Measurements from ENCODE around the gene ZNF613. TPM values are rescaled to one million over a fixed set of nuclear protein-coding genes. Genes with fewer than 3 reads are reported as not detected.
"Not testable (repeated sequence)": the region's sequence is repeated elsewhere in the genome, so short reads cannot be mapped to it uniquely, and the experiment has no call there.

The ZNF613 gene
- total RNA-seq, 2 experiments from 2014 or later, result 4.3 to 4.5 TPM

DNA sequence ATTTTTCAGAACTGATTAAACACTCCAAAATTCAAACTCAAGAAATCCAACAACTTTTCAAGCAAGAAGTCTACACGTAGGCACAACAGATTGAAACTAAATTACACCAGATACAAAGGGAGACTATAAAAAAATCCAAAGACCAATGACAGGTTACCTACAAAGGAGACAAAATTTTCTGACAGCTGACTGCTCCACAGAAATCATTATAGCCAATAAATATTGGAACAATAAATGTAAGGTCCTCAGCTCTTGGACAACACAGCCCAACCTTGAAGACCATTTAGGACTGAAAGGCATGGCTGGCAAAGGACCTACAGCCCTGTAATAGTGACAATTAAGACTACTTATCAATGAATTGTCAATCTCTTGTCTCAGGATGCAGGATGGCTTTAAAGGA, 43.4 kb downstream of the ZNF613 start:
- Mint-ChIP-seq H3K27me3 (no peaks in the 10 kb centered on the region), H3K4me1 (no peaks in the 10 kb centered on the region), H3K27ac (no peak overlapping the region), H3K9me3 (peaks cover 56% of the 10 kb centered on the region), H3K4me3 (no peak overlapping the region), H3K36me3 (peaks cover 93% of the 10 kb centered on the region)
- no peak for DNase-seq

DNA sequence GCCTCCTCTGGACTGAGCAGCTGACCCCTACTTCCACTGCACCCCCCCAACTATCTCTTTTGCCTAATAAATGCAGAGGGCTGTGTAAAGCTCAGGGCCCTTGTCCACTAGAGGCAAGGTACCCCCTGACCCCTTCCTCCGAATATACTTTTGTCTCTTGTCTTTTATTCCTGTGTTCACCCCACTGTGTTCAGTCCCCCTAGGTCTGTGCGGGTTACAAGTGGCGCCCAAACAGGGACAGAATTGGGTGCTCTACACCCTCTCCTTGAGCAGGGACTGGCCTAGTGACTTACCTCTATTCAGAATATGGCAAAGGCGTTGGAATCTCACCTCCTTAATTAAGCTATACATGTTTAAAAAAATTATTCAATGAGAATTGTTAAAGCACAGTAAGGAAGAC, 44.4 kb downstream of the ZNF613 start:
- Mint-ChIP-seq H3K27me3 (no peaks in the 10 kb centered on the region), H3K36me3 (peaks cover 91% of the 10 kb centered on the region), H3K27ac (no peak overlapping the region), H3K4me1 (no peaks in the 10 kb centered on the region), H3K4me3 (no peak overlapping the region), H3K9me3 (peaks cover 59% of the 10 kb centered on the region)
- peak; percentile 12 for DNase-seq

DNA sequence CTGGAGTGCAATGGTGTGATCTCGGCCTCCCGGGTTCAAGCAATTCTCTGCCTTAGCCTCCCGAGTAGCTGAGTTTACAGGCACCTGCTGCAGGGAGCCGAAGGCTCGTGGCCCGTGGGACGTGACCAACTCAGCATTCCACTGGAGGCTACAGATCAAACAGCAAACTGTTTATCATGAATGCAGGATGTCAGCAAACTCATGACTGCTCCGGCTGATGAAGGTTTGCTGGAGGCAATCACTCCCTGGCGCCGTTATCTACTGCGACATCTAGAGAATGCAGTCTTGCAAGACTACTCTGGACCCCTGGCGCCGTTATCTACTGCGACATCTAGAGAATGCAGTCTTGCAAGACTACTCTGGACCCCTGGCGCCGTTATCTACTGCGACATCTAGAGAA, 48.5 kb downstream of the ZNF613 start:
- not testable (repeated sequence) for H3K27me3 Mint-ChIP-seq, H3K4me1 Mint-ChIP-seq, H3K27ac Mint-ChIP-seq, H3K4me3 Mint-ChIP-seq, DNase-seq
- Mint-ChIP-seq H3K36me3 (peaks cover 96% of the 10 kb centered on the region), H3K9me3 (peaks cover 71% of the 10 kb centered on the region)

DNA sequence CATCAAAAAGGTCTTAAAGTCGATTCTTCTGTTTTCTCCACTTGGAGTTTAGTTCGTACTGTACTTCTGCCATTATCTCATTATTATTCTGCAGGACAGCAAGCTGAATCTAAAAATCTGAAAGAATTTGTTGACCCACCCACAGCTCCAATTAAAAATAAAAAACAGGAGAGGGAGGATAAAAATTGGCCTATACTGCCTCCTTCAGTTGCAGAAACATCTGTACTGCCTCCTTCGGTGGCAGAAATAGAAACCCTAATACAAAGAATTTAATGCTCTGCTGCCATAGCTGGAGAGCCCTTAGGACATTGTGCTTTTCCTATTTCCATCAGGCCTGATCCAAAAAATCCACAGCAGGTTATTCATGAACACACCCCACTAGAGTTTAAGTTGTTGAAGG, 49.6 kb downstream of the ZNF613 start:
- no peaks in the 10 kb centered on the region for H3K4me1 Mint-ChIP-seq
- peaks cover 95% of the 10 kb centered on the region for H3K36me3 Mint-ChIP-seq
- peaks cover 68% of the 10 kb centered on the region for H3K9me3 Mint-ChIP-seq
- no peaks in the 10 kb centered on the region for H3K27me3 Mint-ChIP-seq
- H3K27ac Mint-ChIP-seq, result no peak overlapping the region
- no peak overlapping the region for H3K4me3 Mint-ChIP-seq
- no peak for DNase-seq

DNA sequence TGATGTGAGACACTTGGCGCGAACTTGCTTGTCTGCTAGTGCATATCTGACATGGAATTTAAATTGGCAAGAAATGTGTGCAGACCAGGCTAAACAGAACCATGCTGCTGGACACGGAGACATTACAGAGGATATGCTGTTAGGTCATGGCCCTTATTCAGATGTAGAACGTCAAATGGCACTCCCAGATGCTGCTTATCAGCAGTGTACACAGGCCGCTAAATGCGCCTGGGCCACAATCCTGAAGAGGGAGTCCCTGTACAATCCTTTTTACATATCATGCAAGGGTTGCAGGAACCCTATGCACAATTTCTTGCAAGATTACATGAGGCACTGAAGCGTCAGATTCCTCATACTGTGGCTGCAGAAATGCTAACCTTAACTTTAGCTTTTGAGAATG, 50.1 kb downstream of the ZNF613 start:
- DNase-seq, result no peak
- H3K27me3 Mint-ChIP-seq, result no peaks in the 10 kb centered on the region
- H3K4me1 Mint-ChIP-seq, result no peaks in the 10 kb centered on the region
- H3K4me3 Mint-ChIP-seq, result no peak overlapping the region
- H3K9me3 Mint-ChIP-seq, result peaks cover 68% of the 10 kb centered on the region
- H3K27ac Mint-ChIP-seq, result no peak overlapping the region
- peaks cover 93% of the 10 kb centered on the region for H3K36me3 Mint-ChIP-seq

DNA sequence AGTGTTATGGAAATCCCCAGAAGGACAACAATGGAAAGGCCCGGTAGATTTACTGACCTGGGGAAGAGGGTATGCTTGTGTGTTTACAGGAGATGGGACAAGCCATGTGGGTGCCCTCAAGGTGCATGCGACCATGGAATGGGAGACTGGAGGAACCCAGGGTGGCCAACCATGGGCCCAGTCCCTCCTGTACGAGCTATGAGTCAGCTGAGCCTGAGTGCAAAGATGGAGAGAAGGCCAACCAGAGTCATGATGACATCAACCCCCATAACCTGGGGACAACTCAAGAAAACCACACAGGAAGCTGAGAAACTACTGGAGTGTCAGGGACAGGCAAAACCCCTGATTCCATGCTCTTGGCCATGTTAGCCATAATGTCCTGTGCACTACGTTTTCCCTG, 51.6 kb downstream of the ZNF613 start:
- DNase-seq, result no peak
- Mint-ChIP-seq H3K4me3 (no peak overlapping the region), H3K27me3 (no peaks in the 10 kb centered on the region), H3K4me1 (no peaks in the 10 kb centered on the region), H3K9me3 (peaks cover 74% of the 10 kb centered on the region), H3K36me3 (peaks cover 93% of the 10 kb centered on the region), H3K27ac (no peak overlapping the region)

DNA sequence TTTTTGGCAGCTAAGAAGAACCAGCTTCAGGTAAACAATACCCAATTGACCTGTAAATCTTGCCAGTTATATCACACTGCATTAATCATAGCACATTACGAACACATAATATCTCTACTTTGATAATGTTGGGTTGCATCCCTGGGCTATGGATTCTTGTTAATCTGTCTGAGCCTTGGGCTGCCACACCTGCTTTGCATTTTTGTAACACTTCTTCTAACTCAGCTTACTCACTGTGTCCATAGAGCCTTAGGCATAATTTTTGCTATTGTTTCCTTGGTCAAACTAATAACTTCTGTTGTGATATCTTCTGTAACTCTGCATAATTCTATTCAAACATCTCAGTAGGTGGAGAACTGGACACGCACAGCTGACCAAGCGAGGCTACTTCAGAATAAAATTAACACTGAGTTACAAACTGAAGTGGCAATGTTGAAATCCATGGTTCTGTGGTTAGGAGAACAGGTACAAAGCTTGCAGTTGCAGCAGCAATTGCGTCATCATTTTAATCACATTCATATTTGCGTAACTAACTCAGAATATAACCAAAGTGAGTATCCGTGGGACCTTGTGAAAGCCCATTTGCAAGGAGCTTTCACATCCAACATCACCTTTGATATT, 53.0 kb downstream of the ZNF613 start:
- no peak overlapping the region for H3K4me3 Mint-ChIP-seq
- H3K9me3 Mint-ChIP-seq, result peaks cover 65% of the 10 kb centered on the region
- no peaks in the 10 kb centered on the region for H3K27me3 Mint-ChIP-seq
- peaks cover 88% of the 10 kb centered on the region for H3K36me3 Mint-ChIP-seq
- no peak for DNase-seq
- no peak overlapping the region for H3K27ac Mint-ChIP-seq
- peaks cover 1% of the 10 kb centered on the region for H3K4me1 Mint-ChIP-seq

DNA sequence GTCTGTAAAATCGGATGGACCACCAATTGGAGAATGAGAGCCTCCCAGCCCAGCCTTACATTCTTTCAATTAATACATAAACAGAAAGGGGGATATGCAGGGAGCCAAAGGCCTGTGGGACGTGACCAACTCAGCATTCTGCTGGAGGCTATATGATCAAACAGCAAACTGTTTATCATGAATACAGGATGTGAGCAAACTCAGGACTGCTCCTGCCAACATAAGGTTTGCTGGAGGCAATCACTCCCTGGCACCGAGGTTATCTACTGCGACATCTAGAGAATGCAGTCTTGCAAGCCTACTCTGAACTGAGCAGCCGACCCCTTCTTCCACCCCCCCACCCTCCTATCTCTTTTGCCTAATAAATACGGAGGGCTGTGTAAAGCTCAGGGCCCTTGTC, 53.7 kb downstream of the ZNF613 start:
- Mint-ChIP-seq H3K9me3 (peaks cover 66% of the 10 kb centered on the region), H3K36me3 (peaks cover 90% of the 10 kb centered on the region)
- H3K27me3 Mint-ChIP-seq, H3K4me3 Mint-ChIP-seq, DNase-seq, H3K27ac Mint-ChIP-seq, H3K4me1 Mint-ChIP-seq: not testable (repeated sequence)

DNA sequence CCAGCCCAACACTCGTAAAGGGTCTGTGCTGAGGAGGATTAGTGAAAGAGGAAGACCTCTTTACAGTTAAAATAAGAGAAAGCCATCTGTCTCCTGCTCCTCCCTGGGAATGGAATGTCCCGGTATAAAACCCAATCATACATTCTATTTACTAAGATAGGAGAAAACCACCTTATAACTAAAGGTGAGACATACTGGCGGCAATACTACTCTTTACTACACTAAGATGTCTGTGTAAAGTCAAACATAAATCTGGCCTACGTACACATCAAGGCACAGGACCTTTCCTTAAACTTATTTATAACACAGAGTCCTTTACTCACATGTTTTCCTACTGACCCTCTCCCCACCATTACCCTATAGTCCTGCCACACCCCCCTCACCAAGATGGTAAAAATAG, 56.1 kb downstream of the ZNF613 start:
- peaks cover 7% of the 10 kb centered on the region for H3K4me1 Mint-ChIP-seq
- no peak for DNase-seq
- peaks cover 89% of the 10 kb centered on the region for H3K36me3 Mint-ChIP-seq
- no peaks in the 10 kb centered on the region for H3K27me3 Mint-ChIP-seq
- no peak overlapping the region for H3K4me3 Mint-ChIP-seq
- H3K9me3 Mint-ChIP-seq, result peaks cover 64% of the 10 kb centered on the region
- no peak overlapping the region for H3K27ac Mint-ChIP-seq

DNA sequence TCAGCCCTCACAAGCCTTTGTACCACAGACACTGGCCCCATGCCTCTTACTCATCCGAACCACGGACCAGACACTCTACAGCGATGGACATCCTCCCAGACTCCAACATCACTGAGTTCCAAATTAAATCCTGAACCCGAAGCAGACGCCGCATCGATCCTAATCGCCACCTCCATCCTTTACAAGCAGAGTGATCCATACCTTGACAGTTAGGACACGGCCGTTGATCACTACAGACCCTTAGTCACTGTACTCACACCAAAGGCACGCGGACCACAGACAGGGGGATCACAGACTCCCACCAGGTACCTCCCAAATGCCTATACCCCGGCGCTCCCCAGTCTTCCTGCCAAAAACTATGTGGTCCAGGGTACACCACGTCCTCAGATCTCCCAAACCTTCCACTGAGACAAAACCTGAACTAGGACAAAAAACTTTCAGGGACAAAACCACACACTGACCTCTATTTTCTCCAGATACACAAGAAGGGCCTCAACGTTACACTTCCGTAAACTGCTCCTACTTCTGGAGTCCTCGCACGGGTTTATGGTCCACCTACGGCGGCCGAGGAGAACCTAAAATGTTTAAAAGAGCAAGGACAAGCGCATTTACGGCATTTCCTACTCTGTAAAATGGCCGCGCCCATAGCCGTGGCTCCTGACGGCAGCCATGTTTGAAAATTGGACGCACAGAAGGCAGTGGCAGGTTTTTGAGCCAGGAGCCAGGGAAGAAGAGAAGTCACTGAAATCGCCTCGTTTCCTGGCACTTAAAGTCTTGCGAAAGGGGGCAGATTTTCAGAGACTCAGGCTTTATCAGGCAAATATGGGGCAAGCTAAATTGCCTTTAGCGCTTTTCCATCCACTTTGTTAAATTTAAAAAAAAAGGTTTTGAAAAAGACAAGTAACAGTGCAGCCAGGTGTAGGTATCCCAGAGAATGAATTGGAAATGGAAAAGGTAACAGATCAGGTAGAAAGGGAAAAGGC, 59.3 kb downstream of the ZNF613 start, which contains the start of gene ZNF350:
Gene ZNF350 (minus strand): TSS at position 532 of the 983 bp plus-strand sequence. CDS start 12,480 bp downstream, outside the sequence.
- peak within 1 kb of the TSS; percentile 96 for H3K4me3 Mint-ChIP-seq
- peak; percentile 84 for DNase-seq
- peaks cover 57% of the 10 kb centered on the region for H3K9me3 Mint-ChIP-seq
- H3K36me3 Mint-ChIP-seq, result peaks cover 78% of the 10 kb centered on the region
- peaks cover 7% of the 10 kb centered on the region for H3K4me1 Mint-ChIP-seq
- no peaks in the 10 kb centered on the region for H3K27me3 Mint-ChIP-seq
- H3K27ac Mint-ChIP-seq, result peak within 1 kb of the TSS; percentile 94

DNA sequence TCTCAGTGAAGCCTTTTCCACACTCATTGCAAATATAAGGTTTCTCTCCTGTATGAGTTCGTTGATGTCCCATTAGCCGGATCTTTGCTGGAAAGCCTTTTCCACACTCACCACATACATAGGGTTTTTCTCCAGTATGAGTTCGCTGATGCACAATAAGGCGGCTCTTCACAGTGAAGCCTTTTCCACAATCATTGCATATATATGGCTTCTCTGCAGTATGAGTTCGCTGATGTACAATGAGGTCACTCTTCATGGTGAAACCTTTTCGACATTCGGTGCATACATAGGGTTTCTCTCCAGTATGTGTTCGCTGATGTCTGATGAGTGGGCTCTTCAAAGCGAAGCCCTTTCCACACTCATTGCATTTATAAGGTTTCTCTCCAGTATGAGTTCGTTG, 66.2 kb downstream of the ZNF613 start:
- peaks cover 58% of the 10 kb centered on the region for H3K9me3 Mint-ChIP-seq
- H3K4me1 Mint-ChIP-seq, result no peaks in the 10 kb centered on the region
- H3K27ac Mint-ChIP-seq, result no peak overlapping the region
- H3K36me3 Mint-ChIP-seq, result peaks cover 84% of the 10 kb centered on the region
- no peaks in the 10 kb centered on the region for H3K27me3 Mint-ChIP-seq
- DNase-seq, result no peak
- no peak overlapping the region for H3K4me3 Mint-ChIP-seq

DNA sequence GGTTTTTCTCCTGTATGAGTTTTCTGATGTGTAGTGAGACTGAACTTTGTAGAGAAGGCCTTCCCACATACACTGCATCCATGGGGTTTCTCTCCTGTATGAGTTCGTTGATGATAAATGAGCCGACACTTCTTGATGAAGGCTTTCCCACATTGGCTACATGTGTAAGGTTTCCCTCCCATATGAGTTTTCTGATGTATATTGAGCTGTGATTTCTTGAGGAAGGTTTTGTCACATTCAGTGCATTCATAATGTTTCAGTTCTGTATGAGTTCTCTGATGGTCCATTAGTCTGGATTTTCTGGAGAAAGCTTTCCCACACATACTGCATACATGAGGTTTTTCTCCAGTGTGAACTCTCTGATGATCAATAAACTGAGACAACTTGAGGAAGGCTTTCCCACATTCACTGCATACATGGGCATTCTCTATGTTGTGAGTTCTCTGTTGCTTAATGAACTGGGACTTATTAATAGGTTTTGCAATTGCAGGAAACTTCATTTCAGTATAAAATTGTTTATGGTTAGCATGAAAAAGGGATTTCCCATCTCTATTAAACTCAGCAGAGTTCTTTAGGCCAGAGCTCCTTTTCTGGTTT, 66.9 kb downstream of the ZNF613 start:
- H3K36me3 Mint-ChIP-seq, result peaks cover 85% of the 10 kb centered on the region
- DNase-seq, result no peak
- H3K27ac Mint-ChIP-seq, result no peak overlapping the region
- H3K27me3 Mint-ChIP-seq, result no peaks in the 10 kb centered on the region
- H3K9me3 Mint-ChIP-seq, result peaks cover 54% of the 10 kb centered on the region
- no peaks in the 10 kb centered on the region for H3K4me1 Mint-ChIP-seq
- H3K4me3 Mint-ChIP-seq, result no peak overlapping the region
